IPS DF 19.7 (cell line): ENCODE data around the gene GNAZ.
"Not testable (repeated sequence)": the region's sequence is repeated elsewhere in the genome, so short reads cannot be mapped to it uniquely, and the experiment has no call there.

Experiments used
- DNase-seq: peaks from one replicate; pipeline ENCODE4 v3.0.0-alpha.2; 2013; ENCODE audit warnings: low read depth, low spot score

The GNAZ gene

GRCh38 chr22:23044570-23044969 is 25.7 kb upstream of the GNAZ start:
- DNase-seq = no peak

- DNase-seq = no peak
These were observed 24.9 kb upstream of the GNAZ start for GRCh38 chr22:23045461-23045860.

- no peak for DNase-seq
These were observed 23.1 kb upstream of the GNAZ start for GRCh38 chr22:23047265-23047664.

GRCh38 chr22:23047742-23048141 is 22.6 kb upstream of the GNAZ start:
- DNase-seq = no peak

DNA sequence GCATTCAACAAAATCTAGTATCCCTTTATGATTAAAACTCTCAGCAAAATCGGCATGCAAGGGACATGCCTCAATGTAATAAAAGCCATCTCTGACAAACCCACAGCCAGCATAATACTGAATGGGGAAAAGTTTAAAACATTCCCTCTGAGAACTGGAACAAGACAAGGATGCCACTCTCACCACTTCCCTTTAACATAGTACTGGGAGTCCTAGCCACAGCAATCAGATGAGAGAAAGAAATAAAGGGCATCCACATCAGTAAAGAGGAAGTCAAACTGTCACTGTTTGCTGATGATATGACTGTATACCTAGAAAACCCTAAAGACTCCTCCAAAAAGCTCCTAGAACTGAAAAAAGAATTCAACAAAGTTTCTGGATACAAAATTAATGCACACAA is 19.8 kb upstream of the GNAZ start:
- not testable (repeated sequence) for DNase-seq

- no peak for DNase-seq
These were observed 17.1 kb upstream of the GNAZ start for GRCh38 chr22:23053051-23053707.

- DNase-seq = no peak
These were observed 16.3 kb upstream of the GNAZ start for GRCh38 chr22:23053912-23054530.

DNA sequence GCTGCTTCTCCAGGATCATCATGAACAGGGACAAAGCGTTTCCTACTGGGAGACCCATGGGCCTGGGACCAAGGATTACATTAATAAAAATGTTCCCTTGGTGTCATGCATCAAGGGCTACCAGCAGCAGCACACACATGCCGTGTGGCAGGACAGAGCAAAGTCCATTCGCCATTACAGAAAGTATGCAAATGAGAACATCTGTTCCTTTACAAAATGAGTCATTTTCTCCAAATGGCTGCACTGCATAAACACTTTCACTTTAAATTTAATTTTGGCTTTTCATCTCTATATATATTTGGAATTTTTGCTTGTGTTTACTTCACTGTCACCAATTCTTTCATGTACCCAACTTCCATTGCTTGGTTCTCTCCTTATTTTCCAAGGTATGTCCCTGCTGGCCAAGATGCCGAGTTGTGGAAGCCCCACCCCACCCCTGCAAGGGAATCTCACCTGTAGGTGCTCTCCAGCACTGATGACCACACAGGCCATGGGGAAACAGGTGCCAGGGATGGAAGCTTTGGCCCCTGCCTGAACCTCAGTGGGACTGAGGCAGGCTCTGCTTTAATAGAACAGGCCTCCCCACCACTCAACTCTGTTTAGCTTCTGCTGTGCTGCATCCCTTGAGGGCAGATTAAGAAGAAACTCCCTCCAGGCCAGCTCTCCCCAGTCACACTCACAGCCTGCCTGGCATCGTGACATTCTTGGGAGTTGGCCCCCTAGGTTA is 15.6 kb upstream of the GNAZ start:
- no peak for DNase-seq

DNA sequence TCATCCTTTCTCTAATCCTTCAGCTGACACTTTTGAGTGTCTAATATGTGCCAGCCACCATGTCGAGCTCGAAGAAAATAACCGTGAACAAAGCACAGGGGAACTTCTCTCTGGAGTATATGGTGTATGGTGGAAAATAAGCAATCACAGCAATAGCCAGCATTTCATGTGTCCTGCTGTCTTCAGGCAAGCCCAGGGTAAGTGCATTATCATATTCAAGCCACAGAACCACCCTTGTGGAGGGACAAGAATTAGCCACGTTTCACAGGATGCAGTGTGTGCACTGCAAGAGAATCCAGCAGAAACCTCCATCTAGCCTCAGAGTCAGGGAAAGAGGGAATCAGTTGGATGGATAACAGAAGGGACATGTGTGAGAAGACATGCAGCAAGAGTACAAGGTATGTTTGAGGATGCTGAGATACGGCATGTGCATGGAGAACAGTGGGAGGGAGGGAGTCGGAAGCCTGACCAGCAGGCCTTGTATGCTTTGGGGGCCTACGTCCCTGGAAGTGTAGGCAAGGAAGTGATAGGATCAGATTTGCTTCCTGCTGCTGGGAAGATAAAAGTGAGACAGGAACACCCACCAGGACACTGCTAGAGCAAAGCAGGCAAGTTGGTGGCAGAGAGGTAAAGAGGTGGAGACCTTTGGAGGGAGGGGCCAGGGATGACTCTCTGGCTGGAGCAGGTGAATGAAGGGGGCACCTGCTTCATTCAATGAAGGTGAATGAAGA is 14.7 kb upstream of the GNAZ start:
- no peak for DNase-seq

- DNase-seq = no peak
These were observed 13.0 kb upstream of the GNAZ start for GRCh38 chr22:23057331-23057730.

GRCh38 chr22:23058063-23058462 is 12.3 kb upstream of the GNAZ start:
- no peak for DNase-seq

- DNase-seq = no peak
These were observed 11.6 kb upstream of the GNAZ start for GRCh38 chr22:23058481-23059283.

DNA sequence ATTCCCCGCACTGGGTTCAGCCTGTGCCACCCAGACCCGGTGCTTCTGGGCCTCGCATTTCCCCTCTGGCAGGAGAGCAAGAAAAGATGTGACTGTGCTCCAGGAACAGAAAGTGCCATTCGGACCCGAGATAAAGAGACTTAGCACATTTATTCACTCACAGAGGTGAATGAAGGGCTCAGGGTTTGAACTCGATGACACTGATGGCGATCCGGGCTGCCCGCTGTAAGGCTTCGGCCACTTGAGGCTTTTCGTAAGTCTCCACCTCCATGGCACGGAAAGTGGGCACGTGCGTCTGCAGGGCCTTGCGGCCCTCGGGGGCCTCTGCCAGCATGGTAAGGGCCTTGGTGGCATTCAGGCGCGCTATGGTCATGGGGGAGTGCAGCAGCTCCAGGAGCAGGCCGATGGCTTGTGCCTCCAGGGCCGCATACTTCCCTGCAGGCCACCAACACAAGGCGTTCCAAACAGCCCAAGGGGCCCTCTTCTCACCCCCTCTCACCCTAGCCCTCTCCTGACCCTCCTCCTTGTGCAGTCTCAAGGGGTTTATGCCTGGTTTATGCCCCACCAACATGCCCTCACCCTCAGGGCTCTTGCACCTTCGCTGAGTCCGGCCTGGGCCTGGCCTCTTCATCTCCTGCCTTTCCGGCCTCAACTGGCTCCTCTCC is 10.9 kb upstream of the GNAZ start:
- DNase-seq = no peak

DNA sequence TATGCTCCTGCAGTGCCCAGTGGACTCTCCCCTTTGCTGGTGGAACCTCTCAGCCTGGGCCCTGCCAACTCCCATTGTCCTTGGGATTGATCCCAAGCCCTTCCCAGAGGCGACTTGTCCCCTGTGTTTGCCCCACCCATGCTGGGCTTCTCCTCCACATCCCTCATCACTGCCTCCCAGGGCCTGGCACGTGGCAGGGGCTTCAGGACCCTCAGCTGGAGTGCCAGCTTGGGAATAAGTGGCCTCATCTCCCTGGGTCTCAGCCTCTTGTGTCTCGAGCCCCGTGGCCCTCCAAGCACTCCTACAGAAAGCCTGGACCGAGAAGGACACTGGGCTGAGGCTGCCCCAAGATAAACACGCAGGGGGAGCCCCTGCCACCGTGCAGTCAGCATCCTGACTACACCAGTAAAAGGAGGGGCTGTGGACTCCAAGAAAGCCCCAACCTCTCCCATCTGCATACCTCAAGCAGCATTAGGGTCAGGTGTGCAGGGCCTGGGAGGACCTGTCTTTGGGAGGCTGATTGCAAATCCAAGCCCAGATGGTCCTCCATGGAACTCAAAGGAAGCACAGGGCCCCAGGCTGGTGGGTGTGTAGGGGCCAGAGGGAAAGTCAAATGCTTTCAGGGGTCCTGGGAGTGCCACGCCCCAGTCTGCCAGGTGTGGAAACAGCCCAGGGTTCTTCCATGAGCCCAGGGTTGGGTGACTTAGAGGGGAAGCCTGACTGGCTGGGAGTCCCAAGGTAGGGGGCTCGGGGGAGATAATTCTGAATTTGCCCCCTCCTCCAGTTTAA is 9.5 kb upstream of the GNAZ start:
- DNase-seq = no peak

DNA sequence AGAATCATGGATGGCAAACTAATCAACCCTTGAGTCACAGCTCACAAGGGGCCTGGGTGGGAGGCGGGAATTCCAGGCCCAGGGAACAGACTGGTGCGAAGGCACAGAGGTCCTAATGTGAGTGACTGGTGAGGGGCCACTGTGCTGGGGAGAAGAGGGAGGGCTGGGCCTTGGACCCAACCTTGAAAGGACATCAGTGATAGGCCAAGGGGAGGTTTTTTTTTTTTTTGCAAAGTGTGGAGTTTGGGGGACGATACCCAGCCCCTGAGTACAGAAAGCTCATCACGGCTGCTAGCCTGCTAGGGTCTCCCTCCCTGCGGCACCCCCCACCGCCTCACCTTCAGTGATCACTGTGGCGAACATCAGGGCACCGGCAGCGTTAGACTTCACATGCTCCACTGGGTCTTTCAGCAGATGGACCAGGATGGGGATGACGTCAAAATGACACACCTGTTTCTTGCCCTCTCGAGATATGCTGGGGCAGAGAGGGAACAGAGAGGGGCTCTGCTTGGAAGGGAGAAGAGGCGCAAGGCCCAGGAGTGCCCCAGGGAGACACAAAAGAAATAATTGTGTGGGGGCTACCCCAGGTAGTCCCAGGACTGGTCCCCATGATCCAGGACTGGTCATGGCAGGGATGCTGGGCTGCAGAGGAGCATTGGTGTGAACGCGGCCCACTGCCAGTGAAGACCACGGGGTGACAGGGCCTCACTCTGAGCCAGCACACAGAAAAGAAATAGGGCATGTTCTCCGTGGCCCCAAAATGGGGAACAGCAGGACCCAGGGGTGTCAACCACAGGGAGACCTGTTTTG is 8.6 kb upstream of the GNAZ start:
- DNase-seq = no peak

GRCh38 chr22:23062616-23063538 is 7.4 kb upstream of the GNAZ start:
- DNase-seq = no peak

GRCh38 chr22:23063539-23064380 is 6.6 kb upstream of the GNAZ start:
- DNase-seq = no peak
